GM18867 (cell line): ENCODE results near the gene PRKD1.
"Not testable (repeated sequence)": the region's sequence is repeated elsewhere in the genome, so short reads cannot be mapped to it uniquely, and the experiment has no call there.

Source experiments
- ATAC-seq: cut with Tn5 transposase; IDR thresholded peaks from one replicate; pipeline ENCODE4 v1.9.1; 2021; ENCODE audit warnings: mild to moderate bottlenecking, moderate library complexity; ENCODE audit not compliant: unreplicated experiment

Gene PRKD1

DNA sequence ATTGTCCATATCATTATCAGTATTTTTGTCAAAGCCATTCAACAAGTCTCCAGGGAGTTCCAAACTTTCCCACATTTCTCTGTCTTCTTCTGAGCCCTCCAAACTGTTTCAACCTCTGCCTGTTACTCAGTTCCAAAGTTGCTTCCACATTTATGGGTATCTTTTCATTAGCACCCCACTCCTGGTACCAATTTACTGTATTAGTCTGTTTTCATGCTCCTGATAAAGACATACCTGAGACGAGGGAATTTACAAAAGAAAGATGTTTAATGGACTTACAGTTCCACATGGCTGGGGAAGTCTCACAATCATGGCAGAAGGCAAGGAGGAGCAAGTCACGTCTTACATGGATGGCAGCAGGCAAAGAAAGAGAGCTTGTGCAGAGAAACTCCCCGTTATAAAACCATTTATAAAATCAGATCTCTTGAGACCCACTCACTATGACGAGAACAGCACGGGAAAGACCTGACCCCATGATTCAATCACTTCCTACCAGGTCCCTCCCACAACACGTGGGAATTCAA is 87.2 kb downstream of the PRKD1 start:
- ATAC-seq = not testable (repeated sequence)

DNA sequence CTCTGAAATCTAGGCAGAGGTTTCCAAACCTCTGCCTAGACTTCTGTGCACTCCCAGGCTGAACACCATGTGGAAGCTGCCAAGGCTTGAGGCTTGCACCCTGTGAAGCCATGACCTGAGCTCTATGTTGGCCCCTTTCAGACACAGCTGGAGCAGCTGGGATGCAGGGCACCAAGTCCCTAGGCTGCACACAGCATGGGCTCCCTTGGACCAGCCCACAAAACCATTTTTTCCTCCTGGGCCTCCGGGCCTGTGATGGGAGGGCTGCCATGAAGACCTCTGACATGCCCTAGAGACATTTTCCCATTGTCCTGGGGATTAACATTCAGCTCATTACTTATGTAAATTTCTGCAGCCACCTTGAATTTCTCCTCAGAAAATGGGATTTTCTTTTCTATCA is 88.0 kb downstream of the PRKD1 start:
- ATAC-seq = not testable (repeated sequence)

DNA sequence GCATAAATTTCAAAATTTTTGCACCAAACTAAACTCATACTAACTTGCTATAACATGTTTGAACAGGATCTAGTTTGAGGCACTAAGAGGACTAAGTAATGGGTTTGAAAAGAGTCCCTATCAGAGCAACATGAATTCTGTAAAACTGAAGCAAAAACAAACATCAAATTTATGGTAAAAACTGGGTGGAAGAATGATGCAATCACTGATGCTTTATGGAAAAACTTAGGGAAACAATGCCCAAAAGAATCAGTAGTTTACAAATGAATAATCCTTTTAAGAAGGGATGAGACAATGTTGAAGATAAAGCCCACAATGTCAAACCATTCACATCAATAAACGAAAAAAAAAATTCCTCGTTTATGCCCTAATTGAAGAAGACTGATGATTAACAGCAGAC is 88.9 kb downstream of the PRKD1 start:
- no peak for ATAC-seq

DNA sequence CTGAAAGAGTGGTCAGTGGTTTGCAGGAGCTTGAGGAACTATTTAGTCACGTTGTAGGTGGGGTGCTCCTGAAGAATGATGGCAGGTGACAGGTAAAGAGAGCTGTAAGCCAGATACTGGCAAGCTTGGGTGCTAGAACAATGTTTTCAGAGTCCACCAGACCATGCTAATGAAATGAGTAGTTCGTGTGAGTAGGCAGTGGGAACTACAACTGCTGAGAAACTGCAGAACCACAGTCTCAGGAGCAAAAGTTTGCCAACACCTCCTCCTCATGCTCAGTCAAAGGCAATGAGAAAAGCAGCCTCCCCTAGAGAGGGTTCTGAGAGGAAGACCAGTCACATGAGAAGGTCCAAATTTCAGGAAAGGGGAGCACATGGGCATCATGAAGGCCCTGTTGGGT is 91.3 kb downstream of the PRKD1 start:
- ATAC-seq = no peak

DNA sequence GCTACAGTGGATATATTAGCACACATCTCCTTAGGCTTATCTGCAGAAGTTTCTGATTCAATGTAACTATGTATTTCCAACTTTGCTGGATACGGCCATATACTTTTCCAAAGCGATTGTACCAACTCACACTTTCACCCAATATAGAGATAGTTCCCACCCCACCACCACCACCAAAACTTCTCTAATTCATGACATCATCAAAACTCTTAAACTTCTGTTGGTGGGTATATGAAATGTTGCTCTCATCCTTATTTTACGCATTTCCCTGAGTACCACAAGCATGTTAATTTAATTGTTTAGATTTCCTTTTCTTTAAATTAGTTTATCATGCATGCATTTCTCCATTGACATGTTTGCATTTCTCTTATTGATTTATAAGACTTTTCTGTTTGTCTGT is 95.6 kb downstream of the PRKD1 start:
- no peak for ATAC-seq

DNA sequence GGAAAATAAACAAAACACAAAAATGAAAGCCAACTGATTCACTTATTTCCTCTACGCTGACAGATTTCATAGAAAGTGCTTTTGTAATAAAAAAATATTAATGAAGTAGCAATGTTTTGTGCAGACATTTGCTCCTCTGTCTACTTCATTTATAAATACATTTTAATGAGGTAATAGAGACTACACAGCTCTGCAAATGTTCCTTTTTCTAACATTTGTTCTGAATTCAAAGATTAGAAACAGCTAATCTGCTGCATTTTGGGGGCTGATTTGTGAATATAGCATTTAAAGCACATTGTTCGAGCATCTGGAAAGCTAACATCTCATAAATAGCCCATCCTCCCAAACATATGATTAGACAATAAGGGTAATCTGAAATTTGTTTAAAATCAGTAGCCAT is 97.8 kb downstream of the PRKD1 start:
- no peak for ATAC-seq

DNA sequence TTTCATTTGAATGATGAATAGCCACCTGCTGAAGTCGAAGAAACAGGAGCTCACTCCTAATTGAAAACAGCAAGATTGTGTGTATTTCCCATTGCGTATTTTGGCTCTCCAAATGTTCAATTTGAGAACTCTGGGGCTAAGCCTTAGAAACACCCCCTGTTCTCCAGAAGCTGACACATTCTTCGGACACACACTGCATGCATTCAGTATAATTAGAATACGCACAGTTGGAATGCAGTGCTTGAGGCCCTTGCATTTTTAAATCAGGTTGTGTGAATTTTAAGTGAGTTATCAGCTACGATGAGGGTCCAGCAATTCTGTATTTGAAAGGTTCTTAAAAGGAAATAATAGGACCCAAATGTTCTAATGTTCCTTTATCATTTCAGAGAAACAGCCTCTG is 103.8 kb downstream of the PRKD1 start:
- no peak for ATAC-seq

DNA sequence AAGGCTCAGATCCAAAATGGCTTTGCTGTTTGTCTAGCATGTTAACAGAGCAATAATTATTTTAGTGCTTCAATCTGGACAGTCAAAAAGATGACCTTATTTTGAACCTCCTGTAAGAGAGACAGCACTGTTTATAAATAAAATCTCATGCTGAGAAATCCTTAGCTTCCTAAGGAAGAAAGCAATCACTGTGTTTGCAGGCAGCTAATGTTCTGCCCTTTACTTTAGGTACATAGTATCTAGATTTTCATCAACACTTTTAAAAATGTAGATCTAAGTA is 105.3 kb downstream of the PRKD1 start:
- ATAC-seq = no peak

DNA sequence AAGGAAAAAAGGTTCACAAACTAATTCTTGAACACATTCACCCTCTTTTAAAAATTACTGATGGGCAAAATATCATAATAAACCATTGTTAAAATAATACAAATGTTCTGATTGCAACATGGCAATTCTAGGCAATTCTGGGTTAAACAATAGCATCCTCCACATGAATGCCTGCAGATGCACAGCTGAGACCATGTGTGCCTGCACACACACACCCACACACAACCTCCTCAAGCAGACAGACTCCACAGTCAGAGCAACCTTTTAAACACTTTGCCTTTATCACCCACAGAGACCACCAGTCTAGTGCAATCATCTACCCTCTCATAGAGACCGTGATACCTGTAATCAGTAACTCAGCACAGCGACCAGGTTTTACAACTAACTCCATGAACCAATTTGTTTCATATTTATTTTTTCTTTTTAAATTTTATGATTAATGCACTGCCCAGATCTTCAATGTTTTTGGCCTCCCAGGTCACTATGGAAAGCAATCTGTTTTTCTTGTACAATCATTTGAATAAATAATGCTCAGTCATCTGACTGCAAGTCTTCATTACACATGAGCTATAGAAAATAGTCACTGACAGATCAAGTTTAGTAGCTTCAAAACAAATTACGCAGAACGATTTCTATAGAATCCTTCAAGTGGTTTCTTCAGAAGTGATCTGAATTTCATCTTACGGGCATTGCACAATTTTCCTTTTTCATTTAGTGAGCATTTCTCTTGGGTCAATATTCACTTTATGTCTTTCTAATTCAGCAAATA is 105.8 kb downstream of the PRKD1 start:
- ATAC-seq = no peak

DNA sequence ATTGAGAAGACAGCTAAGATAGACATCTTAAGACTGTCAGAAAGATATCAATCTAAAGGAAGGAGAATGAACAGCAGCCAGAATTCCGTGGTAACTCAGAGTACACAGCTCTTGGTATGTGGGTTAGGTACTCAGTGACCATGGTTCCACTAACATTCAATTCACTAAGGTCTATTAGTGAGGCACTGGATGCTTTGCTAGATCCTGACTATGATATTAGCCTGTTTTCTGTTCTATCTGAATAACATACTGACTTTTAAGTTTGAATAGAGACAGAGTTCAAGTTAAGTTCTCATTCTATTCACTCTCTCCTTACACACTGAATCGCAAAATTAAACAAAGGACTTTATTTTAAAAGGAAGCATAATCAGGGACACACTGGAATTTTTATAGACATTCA is 106.4 kb downstream of the PRKD1 start:
- ATAC-seq = no peak

DNA sequence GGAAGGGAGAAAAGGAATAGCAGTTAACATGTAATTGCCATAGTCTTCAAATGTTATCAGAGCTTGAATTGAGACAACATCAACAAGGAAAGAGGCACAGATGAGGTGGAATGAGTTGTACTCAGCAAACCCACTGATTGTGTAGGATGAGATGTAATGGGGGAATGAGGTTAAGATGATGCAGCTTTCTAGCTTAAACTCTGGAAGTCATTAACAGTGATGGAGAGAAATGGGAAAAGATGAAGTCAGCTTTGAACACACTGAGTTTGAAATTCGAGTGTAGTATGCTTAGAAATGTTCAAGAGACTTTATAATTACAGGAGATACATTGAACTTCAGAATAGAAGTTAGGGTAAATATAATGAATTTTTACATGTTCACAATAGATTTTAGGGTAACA is 106.9 kb downstream of the PRKD1 start:
- ATAC-seq = no peak

DNA sequence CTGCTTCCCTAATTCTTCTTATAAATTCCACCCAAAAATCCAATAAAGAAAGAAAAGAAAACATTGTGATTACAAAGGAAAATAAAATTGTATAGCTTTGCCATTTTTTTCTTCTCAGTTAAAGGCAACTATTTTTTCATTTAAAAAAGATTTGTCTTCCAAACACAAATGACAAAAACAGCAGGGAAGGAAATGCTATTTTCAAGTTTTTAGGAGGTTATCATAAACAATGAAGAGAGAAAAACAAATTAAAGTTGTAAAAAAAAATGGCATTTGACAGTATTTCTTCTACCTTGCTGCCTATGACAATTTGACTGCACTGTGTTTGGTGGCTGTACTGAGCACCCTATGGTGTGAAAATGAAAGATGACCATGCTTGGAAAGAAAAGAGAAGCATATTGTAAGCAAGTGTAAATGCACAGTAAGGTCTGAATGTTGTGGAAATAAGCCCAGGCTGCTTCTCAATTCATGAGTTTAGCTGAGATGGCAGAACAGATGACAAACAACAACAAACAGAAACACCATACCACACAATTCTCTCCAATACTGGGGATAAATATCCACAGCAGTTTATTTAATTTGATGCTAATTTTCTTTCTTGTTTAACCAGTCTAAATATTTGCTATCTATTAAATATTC is 109.8 kb downstream of the PRKD1 start:
- ATAC-seq = no peak

DNA sequence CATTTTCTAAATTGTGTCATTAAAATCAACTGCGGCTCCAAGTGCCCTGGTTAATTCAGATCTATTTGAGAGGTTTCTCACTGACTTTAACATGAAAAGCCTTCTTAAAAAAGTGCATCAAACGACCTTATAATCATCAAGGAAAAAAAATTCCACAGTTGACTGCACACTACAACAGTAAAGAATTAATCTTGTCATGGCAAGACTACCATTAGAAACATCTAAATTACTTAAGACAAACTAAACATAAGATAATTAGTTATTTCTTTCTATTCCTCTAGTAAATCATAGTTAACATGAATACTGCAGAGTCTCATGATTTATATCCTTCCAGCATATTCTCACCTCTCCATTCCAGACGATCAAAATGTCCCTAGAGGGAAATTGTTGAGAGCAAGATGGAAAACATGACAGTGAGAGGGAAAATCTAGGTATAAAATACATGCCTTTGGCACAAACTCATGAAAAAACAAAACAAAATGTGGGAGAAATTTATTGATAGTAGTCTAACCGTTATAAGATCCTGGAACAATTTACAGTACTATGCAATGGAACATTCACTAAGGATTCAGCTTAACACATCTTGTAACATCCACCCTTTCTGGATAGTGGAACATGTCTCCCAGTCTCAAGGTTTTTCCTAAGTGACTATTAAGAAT is 112.5 kb downstream of the PRKD1 start:
- ATAC-seq = no peak

DNA sequence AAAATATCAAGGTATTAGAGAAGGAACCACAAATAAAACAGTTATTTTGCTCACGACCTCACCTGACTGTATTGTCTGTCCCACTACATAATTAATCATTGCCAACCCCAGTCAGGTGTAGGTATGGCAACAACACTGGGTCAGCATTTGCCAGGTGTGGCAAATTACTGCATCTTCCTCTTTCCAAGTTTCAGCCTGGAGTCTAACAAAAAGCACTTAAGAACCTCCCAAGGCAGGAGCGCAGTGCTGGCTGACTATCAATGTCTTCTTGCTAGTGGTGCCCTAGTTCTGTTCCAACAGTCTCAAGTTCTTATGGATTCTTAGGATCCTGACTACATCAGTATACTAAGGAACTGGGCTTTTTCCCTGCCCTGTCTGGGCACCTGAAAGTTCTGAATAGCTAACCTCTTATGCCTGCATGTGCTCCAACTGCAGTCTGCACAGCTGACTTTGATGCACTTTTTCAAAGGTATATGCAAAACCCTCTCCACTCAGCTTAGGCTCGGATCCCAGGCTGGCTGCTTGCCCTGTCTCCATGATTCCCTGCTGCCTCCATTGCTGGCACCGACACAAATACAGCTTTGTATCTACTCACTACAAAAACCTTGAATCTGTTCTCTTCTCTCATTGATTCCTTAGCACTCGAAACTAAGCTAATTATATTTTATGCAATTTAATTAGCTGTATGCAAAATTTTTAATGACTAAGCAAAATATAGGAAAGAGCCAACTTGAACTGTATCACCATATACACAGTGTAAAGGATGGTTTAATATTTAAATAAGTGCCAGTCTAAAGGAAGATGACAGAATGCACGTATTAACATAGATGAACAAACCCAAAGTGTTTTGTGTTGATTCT is 113.3 kb downstream of the PRKD1 start:
- no peak for ATAC-seq

DNA sequence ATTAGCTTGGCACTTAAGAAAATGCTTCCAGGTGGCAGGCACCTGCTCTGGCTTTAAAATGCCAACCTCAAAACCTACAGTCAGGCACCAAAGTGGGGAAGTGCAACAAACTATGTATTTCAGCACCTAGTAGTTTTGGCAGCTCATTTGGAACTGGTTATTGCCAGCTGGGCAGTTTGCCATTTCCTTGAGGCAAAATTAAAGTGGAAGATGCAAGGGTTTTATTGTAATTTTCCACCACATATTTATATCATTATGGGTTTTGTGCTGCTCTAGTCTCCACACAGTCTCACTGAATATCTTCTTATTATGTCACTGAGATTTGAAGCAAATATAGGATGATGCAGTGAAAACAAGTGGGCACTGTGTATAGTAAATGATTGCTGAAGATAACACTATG is 117.0 kb downstream of the PRKD1 start:
- ATAC-seq = no peak

DNA sequence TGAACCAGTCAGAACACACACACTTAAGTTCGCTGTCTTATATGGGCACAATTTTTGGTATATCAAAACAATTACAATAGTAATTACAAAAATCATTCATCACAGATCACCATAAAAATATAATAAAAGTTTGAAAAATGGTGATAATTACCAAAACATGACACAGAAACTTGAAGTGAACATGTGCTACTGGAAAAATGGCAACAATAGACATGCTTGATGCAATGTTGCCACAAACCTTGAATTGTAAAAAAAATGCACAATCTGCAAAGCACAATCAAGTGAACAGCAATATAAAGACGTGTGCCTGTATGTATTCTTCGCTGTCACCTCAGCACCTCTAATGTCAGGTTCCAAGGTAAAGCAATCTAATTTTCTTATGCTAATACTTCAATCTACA is 117.6 kb downstream of the PRKD1 start:
- no peak for ATAC-seq

DNA sequence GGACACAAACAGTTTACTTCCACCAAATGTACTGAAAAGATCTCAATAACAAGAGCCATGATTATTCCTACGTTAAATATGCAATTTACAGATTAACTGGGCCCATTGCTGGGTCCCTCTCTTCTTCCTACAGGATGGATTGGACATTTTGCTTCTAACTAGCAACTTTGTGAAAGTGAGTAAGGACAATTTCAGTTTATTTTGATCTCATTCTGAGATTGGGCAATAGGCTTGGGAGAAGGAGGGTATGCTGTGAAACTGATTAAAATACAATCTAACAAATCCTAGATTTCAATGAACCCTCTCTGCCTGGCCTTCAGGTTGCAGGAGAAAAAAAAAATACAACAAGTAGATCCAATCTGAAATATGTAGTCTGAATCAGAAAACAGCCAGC is 121.5 kb downstream of the PRKD1 start:
- no peak for ATAC-seq

DNA sequence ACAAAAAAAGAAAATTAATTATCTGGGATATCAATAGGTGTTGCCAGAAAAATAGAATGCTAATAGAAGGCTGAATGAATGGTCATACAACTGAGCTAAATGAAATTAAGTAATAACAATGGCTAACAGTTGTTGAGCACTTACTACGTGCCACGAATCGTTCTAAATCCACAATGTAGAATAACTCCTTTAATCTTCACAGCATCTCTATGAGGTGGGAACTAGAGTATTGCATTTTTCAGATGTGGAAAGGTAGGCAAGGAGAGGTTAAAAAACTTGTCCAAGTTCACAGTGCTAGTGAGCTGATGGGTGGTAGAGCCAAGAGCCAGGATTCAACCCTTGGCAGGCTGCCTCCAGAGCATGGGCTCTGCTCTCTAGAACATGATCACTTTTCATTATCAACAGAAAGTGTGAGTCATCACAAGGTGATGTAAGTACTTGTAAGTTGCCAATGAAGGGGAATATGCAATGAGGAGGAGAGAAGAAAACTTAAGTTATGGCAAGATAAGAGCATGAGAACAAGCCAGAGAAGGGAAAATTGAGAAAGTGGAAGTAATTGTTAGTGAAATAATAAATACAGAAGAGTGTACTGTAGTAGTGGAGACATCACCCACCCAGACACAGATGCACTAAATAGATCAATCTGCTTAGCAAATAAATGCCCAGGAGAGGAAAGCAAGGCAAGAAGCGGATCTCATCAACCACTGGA is 122.1 kb downstream of the PRKD1 start:
- ATAC-seq = no peak

DNA sequence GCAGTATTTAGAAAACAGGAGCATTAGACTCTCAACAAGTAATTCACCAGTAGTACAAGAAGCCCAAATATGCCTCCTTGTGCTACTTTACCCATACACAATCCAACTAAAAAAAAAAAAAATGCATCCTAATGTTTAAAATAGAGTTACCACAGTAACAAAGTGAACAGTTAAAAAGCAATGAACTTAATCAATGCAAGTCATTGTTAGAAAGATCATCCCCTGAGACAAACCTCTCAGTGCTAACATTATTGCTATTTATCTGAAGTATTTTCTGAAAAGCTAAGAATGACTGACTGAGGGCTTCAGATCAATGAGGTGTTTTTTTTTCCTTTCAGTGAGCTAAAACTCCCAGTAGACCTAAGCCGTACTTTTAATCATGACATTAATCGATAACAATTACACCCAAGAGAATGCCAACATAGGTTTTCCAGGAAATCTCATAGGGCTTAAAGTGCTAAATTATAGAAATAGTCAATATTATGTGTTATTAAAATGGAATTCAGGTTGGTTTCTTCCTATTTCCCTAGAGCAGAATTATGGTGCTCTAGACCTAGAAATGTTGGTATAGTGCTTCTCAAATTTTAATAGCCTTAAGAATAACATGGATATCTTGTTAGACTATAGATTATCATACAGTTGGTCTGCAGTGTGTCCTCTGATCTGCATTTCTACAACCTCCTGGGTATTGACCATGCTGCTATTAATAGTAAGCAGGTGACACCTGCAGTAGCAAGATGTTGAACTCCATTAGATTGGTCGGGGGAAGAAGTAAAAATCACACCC is 123.0 kb downstream of the PRKD1 start:
- no peak for ATAC-seq

DNA sequence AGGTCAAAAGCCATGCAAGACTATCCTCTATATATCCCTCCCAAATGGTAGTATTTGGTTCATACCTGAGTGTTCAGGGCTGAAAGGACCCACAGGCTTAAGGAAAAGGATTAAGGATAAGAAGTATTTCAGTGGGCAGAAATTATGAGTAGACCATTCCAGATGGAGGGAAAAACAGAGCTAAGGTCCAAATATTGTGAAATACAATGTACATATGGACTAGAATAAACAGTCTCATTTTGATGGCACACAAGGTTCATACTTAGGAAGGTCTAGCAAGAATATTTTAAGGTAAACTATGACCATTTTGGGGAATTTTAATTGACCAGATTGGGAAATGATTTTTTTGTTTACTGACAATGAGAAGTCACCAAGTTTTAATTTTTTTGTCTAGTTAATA is 124.6 kb downstream of the PRKD1 start:
- no peak for ATAC-seq
